NCI-H345 treated with DMSO at 0.1 percent for 48 hours (cell line): ENCODE measurements around the gene CLEC4M.

Source experiments
- DNase-seq: peaks from one replicate; lab custom pipeline; 2025; ENCODE audit not compliant: unreplicated experiment; lab: John Stamatoyannopoulos, UW

The CLEC4M gene

GRCh38 chr19:7762719-7763293, at the start of gene CLEC4M:
Gene CLEC4M (plus strand): TSS chr19:7763243. CDS start chr19:7763267, 24 bp downstream.
- no peak for DNase-seq

GRCh38 chr19:7715671-7716070, 47.4 kb upstream of the CLEC4M start:
- no peak for DNase-seq

GRCh38 chr19:7716762-7717161, 46.3 kb upstream of the CLEC4M start:
- DNase-seq, result no peak

GRCh38 chr19:7718668-7719067, 44.4 kb upstream of the CLEC4M start:
- no peak for DNase-seq

- no peak for DNase-seq
Observed at GRCh38 chr19:7720351-7720750, 42.7 kb upstream of the CLEC4M start.

GRCh38 chr19:7722231-7722651, 40.8 kb upstream of the CLEC4M start:
- no peak for DNase-seq

GRCh38 chr19:7725791-7726190, 37.3 kb upstream of the CLEC4M start:
- DNase-seq, result no peak

GRCh38 chr19:7729211-7729610, 33.8 kb upstream of the CLEC4M start:
- no peak for DNase-seq

- no peak for DNase-seq
Observed at GRCh38 chr19:7729831-7730285, 33.2 kb upstream of the CLEC4M start.

- no peak for DNase-seq
Observed at GRCh38 chr19:7730286-7731217, 32.5 kb upstream of the CLEC4M start.

- no peak for DNase-seq
Observed at GRCh38 chr19:7731218-7731595, 31.8 kb upstream of the CLEC4M start.

GRCh38 chr19:7731615-7732014, 31.4 kb upstream of the CLEC4M start:
- DNase-seq, result no peak

GRCh38 chr19:7732045-7732444, 31.0 kb upstream of the CLEC4M start, which contains the start of gene CLEC4G:
Gene CLEC4G (minus strand): TSS chr19:7732110. CDS start chr19:7732102, 8 bp downstream.
- no peak for DNase-seq

GRCh38 chr19:7733376-7733775, 29.7 kb upstream of the CLEC4M start:
- no peak for DNase-seq

GRCh38 chr19:7734220-7735203, 28.5 kb upstream of the CLEC4M start:
- DNase-seq, result no peak

- DNase-seq, result no peak
Observed at GRCh38 chr19:7736148-7736547, 26.9 kb upstream of the CLEC4M start.

- no peak for DNase-seq
Observed at GRCh38 chr19:7737215-7737614, 25.8 kb upstream of the CLEC4M start.

- DNase-seq, result no peak
Observed at GRCh38 chr19:7738023-7738422, 25.0 kb upstream of the CLEC4M start.

- DNase-seq, result no peak
Observed at GRCh38 chr19:7739211-7739755, 23.8 kb upstream of the CLEC4M start.

- DNase-seq, result no peak
Observed at GRCh38 chr19:7739801-7740681, 23.0 kb upstream of the CLEC4M start.
